GM18498 (cell line): ENCODE data around the gene CHST12.

ENCODE experiments used
- ATAC-seq: cut with Tn5 transposase; IDR thresholded peaks from one replicate; pipeline ENCODE4 v1.9.1; 2021; ENCODE audit warnings: mild to moderate bottlenecking, moderate library complexity; ENCODE audit not compliant: unreplicated experiment

The CHST12 gene

DNA sequence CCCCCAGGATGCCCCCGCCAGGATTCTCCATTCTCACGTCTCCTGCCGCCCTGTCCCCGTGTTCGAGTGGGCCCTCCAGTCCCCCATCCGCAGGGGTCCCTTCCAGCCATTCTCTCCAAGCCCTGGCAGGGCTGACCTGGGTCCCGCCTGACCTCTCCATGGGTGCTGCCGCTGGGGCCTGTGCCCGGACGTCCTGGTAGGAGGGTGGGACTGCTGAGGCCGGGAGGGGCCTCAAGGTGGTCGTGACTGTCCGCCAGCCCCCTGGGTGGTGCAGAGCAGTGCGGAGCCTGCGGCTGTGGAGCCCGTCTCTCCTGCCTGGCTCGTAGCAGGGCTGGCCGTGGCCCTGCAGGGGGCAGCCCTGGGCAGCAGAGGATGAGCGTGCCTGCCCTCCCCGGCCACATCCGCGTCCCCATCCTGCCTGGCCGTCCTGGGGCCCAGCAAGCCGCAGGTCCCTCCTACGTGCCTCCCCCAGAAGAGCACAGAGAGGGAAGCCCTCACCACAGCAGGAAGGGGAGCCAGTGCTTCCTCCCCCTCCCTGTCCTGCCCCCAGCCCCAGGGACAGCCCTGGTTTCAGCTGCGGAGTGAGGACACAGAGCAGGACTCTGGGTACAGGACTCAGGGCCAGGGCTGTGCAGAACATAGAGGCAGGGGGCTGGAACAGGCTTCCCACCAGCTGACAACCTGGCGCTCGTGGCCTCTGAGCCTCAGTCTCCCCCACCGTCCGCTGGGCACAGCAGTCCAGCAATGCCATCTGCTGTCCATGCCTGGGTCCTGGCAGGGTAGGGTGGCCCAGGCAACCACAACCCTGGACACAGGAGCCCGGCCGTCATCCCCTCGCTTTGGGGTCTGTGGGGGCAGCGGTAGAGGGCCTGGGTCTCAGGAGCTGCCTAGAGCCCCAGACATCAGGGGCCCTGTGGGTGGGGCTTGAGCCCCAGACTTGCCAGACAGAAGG, 74.3 kb downstream of the CHST12 start:
- ATAC-seq, result peak; percentile 56

- no peak for ATAC-seq
These were observed 75.0 kb downstream of the CHST12 start for GRCh38 chr7:2478399-2478785.

DNA sequence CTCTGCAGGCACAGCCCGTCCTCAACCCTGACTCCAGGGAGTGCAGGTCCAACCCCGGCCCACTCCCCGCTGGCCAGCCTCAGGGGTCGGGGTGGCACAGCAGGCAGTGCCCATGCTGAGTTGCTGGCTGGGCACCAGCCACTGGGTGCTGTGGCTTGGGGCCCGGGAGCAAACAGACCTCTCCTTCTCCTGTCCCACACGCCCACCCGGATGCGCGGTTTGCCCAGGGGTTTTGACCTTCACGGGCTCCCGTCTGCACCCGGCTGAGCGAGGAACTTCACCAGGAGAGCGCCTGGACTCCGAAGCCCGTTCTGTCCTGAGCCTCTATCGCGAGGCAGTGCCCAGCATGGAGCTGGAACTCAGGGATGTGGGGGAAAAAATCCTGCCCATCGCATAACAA, 75.4 kb downstream of the CHST12 start:
- no peak for ATAC-seq

DNA sequence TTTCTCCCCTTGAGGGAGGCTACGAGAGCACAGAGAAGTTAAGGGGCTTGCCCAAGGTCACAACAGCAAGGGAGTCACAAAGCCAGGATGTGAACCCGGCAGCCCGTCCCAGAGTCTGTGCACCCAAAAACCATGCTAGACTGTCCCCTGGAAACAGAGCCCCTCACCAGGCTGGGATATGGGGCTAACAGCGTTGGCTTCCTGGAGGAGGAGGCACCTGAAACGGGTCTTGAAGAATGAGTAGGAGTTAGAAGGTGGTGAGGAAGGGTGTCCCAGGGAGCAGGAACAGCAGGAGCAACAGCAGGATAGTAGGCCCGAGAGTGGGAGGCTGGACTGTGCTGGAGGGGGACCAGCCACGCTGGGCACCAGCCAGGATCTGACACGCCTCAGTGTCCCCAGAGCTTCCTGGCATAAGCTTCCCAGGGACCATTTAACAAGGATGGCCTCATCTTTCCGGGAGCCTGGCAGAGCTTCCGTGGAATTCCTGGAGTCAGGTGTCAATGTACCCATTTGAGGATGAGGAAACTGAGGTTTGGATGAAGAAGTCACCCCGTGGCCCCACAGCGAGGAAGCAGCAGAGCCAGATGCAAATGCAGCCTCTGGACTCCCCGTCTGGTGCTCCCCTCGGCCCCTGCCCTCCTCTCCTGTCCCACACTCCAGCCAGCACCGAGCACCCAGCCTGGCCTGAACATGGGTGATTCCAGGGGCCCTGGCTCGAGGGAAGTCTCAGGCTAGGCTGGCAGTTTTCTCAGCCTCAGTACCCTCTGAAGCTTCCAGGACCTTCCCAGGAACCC, 76.1 kb downstream of the CHST12 start:
- ATAC-seq, result no peak

DNA sequence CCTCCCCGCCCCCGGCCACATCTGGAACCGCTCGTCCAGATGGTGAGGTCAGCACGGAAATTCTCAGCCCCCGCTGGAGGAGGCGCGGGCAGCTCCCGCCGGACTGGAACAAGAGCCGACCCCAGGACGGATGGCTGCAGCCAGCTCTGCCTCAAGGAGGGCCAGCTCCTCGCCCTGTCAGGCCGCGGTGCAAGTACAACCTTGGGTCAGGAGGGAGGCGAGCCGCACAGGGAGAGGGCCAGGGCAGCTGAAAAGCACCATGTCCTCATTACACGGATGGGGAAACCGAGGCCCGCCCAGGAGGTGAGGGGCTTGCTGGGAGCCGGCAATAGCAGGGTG, 76.6 kb downstream of the CHST12 start:
- ATAC-seq, result no peak

- no peak for ATAC-seq
These were observed 77.8 kb downstream of the CHST12 start for GRCh38 chr7:2481195-2481594.

- ATAC-seq, result no peak
These were observed 79.5 kb downstream of the CHST12 start for GRCh38 chr7:2482725-2483451.

- ATAC-seq, result no peak
These were observed 80.1 kb downstream of the CHST12 start for GRCh38 chr7:2483494-2483893.

DNA sequence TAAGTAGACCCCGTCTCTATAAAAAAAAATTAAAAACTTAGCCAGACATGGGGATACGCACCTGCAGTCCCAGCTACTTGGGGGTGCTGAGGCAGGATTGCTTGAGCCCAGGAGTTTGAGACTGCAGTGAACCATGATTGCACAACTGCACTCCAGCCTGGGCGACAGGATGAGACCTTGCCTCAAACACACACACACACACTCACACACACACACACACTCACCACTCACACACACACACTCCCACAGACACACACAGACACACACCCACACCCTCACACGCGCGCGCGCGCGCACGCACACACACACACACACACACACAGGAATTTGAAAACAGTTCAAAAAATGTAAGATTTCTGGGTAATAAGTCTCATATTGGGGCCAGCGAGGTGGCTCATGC, 81.5 kb downstream of the CHST12 start:
- no peak for ATAC-seq

GRCh38 chr7:2487586-2488271, 84.3 kb downstream of the CHST12 start:
- ATAC-seq, result no peak

- ATAC-seq, result no peak
These were observed 84.8 kb downstream of the CHST12 start for GRCh38 chr7:2488272-2488645.

DNA sequence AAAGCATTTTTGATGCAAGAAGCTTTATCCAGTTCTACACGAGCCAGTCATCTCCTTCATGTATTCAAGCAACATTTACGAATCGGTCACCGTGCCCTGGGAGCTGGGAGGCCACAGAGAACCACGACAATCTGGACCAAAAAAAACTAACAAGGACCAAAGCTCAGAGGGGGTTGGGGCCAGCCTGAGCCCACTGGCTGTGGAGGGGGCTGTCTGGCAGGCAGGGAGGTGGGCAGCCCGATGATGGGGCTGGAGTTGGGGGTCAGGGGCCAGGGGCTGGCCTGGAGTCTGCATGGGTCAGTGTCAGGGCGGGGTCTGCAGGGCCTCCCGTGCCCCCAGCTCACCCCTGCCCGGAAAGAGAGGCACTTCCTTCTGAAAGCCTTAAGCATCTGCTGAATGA, 85.3 kb downstream of the CHST12 start:
- no peak for ATAC-seq

GRCh38 chr7:2490181-2490651, 86.8 kb downstream of the CHST12 start:
- ATAC-seq, result no peak

- no peak for ATAC-seq
These were observed 88.6 kb downstream of the CHST12 start for GRCh38 chr7:2492038-2492437.

GRCh38 chr7:2493205-2494164, 90.1 kb downstream of the CHST12 start:
- no peak for ATAC-seq

DNA sequence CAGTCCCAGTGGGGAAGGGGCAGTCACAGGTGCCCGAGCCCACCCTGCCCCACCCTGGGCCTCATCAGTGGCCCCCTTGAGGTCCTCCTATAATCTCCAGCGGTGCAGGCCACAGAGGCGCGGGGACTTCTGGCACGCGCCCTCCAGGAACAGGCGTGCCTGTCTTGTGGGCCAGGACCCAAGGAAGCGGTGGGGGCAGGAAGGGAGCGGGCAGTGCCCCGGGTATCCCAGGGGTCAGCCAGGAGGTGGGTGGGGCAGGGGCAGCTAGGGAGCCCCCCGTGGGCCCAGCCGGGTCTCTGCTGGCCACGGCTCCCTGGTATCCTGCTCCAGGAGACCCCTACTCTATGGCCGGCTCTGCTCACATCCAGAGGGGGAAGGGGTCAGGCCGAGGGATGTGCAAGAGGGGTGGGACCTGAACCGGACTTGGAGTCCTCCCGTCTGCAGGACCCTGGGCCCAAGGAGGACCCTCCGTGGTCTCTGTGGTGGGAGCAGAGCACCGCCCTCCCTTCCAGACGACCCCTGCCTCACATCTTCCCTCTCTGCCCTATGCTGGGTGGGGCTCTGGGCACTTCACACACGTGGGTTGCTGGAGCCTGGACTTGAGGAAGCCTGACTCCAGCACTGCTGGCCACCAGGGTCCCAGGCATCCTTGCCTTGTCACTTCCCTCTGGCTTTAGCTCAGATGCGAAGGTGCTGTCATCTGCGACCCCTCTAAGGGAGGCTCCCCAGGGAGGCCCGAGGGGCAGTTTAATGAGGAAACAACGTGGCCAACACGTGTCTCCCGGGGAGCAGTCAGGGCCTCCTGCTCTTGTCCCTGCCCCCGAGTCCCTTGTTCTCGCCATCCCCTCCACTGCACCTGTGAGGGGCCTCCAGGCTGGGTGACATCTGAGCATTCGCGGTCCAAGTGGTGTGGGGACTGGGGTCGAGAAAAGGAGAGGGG, 91.0 kb downstream of the CHST12 start:
- ATAC-seq, result no peak

DNA sequence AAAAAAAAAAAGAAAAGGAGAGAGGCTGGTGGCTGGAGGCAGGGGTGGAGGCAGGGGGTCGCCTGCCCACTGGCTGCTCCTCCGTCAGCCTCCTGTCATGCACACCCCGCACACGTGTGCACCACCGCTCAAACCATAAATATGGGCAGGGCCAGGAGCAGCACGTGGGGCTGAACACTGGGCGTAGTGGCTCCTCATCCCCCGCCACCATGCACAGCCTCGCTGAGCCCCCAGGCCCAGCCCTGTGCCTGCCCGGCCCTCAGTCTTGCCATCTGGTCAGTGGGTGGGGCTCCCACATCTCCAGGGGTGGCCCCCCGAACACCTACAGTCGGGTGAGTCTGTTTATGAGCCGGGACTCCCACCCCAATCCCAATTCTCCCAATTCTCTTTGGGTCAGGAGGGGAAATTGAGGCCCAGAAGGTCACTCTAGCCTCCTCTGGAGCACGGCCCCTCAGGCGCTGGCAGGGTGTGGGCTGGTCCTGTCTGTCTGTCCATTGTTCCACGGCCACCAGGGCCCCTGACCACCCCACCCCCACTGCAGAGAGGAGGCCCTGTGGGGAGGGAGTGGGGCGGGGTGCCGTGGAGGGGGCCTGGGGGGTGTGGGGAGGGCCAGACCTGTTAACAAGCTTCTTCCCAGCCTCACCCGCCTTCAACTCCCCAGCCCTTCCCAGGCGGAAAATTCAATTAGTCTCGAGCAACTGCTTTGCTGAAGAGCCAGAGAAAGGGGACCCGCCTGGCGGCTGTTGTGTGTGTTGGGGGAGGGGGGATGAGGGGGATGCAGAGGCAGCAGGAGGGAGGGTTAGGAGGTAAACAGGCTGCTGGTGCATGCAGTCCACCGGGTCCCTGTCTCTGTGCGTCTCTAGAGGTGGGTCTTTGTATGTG, 92.2 kb downstream of the CHST12 start:
- no peak for ATAC-seq

DNA sequence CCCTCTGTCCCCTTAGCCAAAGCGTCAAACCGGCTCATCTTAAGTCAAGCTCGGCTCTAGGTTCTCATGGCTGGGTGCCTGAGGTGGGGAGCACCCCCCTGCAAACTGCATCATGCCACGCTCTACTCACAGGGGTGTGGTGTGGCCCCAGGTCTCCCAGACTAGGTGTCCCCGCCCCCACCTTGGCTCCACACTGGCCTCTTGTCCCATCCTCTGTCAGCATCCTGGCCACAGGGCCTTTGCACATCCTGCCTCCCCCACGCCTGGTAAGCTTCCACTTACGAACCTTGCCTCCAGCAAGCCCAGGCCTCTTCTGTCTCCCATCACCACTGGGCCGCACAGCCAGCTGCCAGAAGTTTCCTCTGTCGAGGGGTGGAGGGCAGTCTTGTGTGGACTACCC, 93.0 kb downstream of the CHST12 start:
- no peak for ATAC-seq
